IMR-90 (cell line): ENCODE data around the gene TMEM63A. TPM values are rescaled to one million over a fixed set of nuclear protein-coding genes. Genes with fewer than 3 reads are reported as not detected.

Experiments used
- ATAC-seq: fragments of 200-7000 bp; cut with Tn5 transposase; 2 replicates; pipeline ENCODE4 v1.9.1; 2020; ENCODE audit warnings: low read depth, mild to moderate bottlenecking, moderate library complexity
- BruUV-seq: library from RNA; stranded (reverse); fragments of 400-500 nt; replicated peaks from 2 replicates; lab custom pipeline; 2021; lab: Mats Ljungman, UMichigan
- CTCF ChIA-PET: fragments of 300-600 bp; formaldehyde crosslinking; extraction: SDS; loops from one replicate; lab custom pipeline; 2021; ENCODE audit warnings: antibody characterized with exemption; lab: Yijun Ruan, JAX
- POLR2A ChIA-PET: fragments of 300-600 bp; sonication (Branson Sonifier 250); formaldehyde crosslinking; loops from one replicate; lab custom pipeline; 2022; ENCODE audit warnings: antibody characterized with exemption; ENCODE audit not compliant: unreplicated experiment; lab: Charles Lee
- DNase-seq: peaks from one replicate; pipeline ENCODE4 v3.0.0; 2013
- H2AFZ ChIP-seq: replicated peaks from 2 replicates; pipeline ENCODE3; 2013; ENCODE audit warnings: low read length, mild to moderate bottlenecking; ENCODE audit not compliant: poor library complexity
- H2AK5ac ChIP-seq: 2 replicates; pipeline ENCODE4 v1.6.1; 2013; ENCODE audit warnings: low read depth, low read length, inconsistent platforms
- H2AK9ac ChIP-seq: replicated peaks from 2 replicates; pipeline ENCODE3; 2013; ENCODE audit warnings: mild to moderate bottlenecking, low read depth, low read length, moderate library complexity; ENCODE audit not compliant: poor library complexity
- H2BK120ac ChIP-seq: 2 replicates; pipeline ENCODE4 v1.6.1; 2013; ENCODE audit warnings: low read depth, low read length, inconsistent platforms
- H2BK15ac ChIP-seq: 3 replicates; pipeline ENCODE4 v1.6.1; 2013; ENCODE audit warnings: low read depth, low read length, inconsistent platforms
- H2BK20ac ChIP-seq: 2 replicates; pipeline ENCODE4 v1.6.1; 2013; ENCODE audit warnings: low read depth, mild to moderate bottlenecking, inconsistent platforms, low read length, moderate library complexity
- H2BK5ac ChIP-seq: 2 replicates; pipeline ENCODE4 v1.6.1; 2013; ENCODE audit warnings: mild to moderate bottlenecking, low read depth, low read length, inconsistent platforms; ENCODE audit not compliant: poor library complexity, severe bottlenecking
- H3K14ac ChIP-seq: replicated peaks from 2 replicates; pipeline ENCODE4 v1.6.1; 2013; ENCODE audit warnings: low read depth, low read length, inconsistent platforms
- H3K18ac ChIP-seq: 2 replicates; pipeline ENCODE4 v1.6.1; 2013; ENCODE audit warnings: low read depth, low read length, control low read depth
- H3K23ac ChIP-seq: 2 replicates; pipeline ENCODE4 v1.6.1; 2013; ENCODE audit warnings: low read depth, low read length, inconsistent platforms
- H3K27ac ChIP-seq: 2 replicates; pipeline ENCODE4 v1.5.1; 2013; ENCODE audit warnings: mild to moderate bottlenecking, control low read depth, low read length; ENCODE audit not compliant: insufficient read depth
- H3K27me3 ChIP-seq: 2 replicates; pipeline ENCODE4 v1.6.1; 2013; ENCODE audit warnings: low read length; ENCODE audit not compliant: control insufficient read depth, insufficient read depth
- H3K36me3 ChIP-seq: 2 replicates; pipeline ENCODE4 v1.6.1; 2013; ENCODE audit warnings: low read length, mixed read lengths; ENCODE audit not compliant: control insufficient read depth, insufficient read depth
- H3K4ac ChIP-seq: 2 replicates; pipeline ENCODE4 v1.6.1; 2013; ENCODE audit warnings: low read depth, low read length, inconsistent platforms
- H3K4me1 ChIP-seq: 2 replicates; pipeline ENCODE4 v1.6.1; 2013; ENCODE audit warnings: low read length, mixed read lengths; ENCODE audit not compliant: control insufficient read depth, insufficient read depth
- H3K4me2 ChIP-seq: 2 replicates; pipeline ENCODE4 v1.6.1; 2013; ENCODE audit warnings: low read depth, mild to moderate bottlenecking, control low read depth, low read length, moderate library complexity
- H3K4me3 ChIP-seq: 2 replicates; pipeline ENCODE4 v1.5.1; 2013; ENCODE audit warnings: low read depth, mild to moderate bottlenecking, control low read depth, low read length, moderate library complexity; ENCODE audit not compliant: insufficient read depth
- H3K56ac ChIP-seq: 2 replicates; pipeline ENCODE4 v1.6.1; 2013; ENCODE audit warnings: low read length, inconsistent platforms; ENCODE audit not compliant: insufficient read depth; ENCODE audit errors: extremely low read depth
- H3K79me1 ChIP-seq, 2 experiments: 2 replicates each; pipeline ENCODE4 v1.6.1; 2013; ENCODE audit warnings: low read length in 2 of 2, inconsistent platforms in 1 of 2, low read depth in 1 of 2
- H3K9ac ChIP-seq: 2 replicates; pipeline ENCODE4 v1.6.1; 2013; ENCODE audit warnings: low read depth, low read length, control low read depth
- H3K9me1 ChIP-seq: 2 replicates; pipeline ENCODE4 v1.6.1; 2013; ENCODE audit warnings: low read length, inconsistent platforms; ENCODE audit not compliant: insufficient read depth
- H3K9me3 ChIP-seq: 2 replicates; pipeline ENCODE4 v1.6.1; 2013; ENCODE audit warnings: low read length; ENCODE audit not compliant: control insufficient read depth, insufficient read depth
- H4K20me1 ChIP-seq: 2 replicates; pipeline ENCODE4 v1.6.1; 2013; ENCODE audit warnings: low read length, inconsistent platforms; ENCODE audit not compliant: insufficient read depth
- H4K5ac ChIP-seq: 2 replicates; pipeline ENCODE4 v1.6.1; 2013; ENCODE audit warnings: mild to moderate bottlenecking, low read depth, low read length, control low read depth
- H4K8ac ChIP-seq, 2 experiments: 2 replicates each; pipeline ENCODE4 v1.6.1; 2013; ENCODE audit warnings: low read depth in 2 of 2, low read length in 2 of 2, control low read depth in 1 of 2, inconsistent platforms in 1 of 2
- H4K91ac ChIP-seq: 2 replicates; pipeline ENCODE4 v1.6.1; 2013; ENCODE audit warnings: low read depth, low read length, inconsistent platforms; ENCODE audit not compliant: insufficient read depth
- MAFK ChIP-seq: IDR thresholded peaks from 2 replicates; pipeline ENCODE4 v1.6.1; 2012; ENCODE audit warnings: low read depth, low read length, improper control_type of control experiment
- MAZ ChIP-seq: IDR thresholded peaks from 2 replicates; pipeline ENCODE4 v1.6.1; 2012; ENCODE audit warnings: low read depth, mild to moderate bottlenecking, low read length, improper control_type of control experiment, moderate library complexity, borderline replicate concordance
- MXI1 ChIP-seq: IDR thresholded peaks from 2 replicates; pipeline ENCODE4 v1.6.1; 2012; ENCODE audit warnings: low read depth, mild to moderate bottlenecking, low read length, moderate library complexity, borderline replicate concordance
- RFX5 ChIP-seq: IDR thresholded peaks from 2 replicates; pipeline ENCODE4 v1.8.0; 2012; ENCODE audit warnings: low read depth, mild to moderate bottlenecking, low read length, moderate library complexity
- WGBS, 2 experiments: methylation state at CpG; one replicate each; pipeline versions ENCODE4 v1.1.5 to v1.1.7; 2013; ENCODE audit warnings: missing lambda C conversion rate in 2 of 2; ENCODE audit not compliant: insufficient read length in 1 of 2; ENCODE audit errors: extremely low coverage in 2 of 2; 5-methylcytosine and 5-hydroxymethylcytosine counted together
- dilution Hi-C: fragments of 300-500 bp; cut with HindIII; formaldehyde crosslinking; loops from one replicate; pipeline ENCODE4 v1.14.3; 2018; ENCODE audit warnings: low sequenced_read_pairs; ENCODE audit not compliant: unreplicated experiment
- in situ Hi-C: fragments of 300-500 bp; cut with MboI; formaldehyde crosslinking; loops from 3 replicates; pipeline ENCODE4 v1.14.3; 2019; ENCODE audit warnings: low sequenced_read_pairs, inconsistent platforms, mixed read lengths
- intact Hi-C: fragments of 100-400 bp; cut with micrococcal nuclease; formaldehyde crosslinking; loops from 2 replicates; pipeline ENCODE4 v1.10.0; 2022
- polyA plus RNA-seq, 3 experiments: library from polyadenylated mRNA; depleted of rRNA; stranded (reverse); fragments of >200 nt; gene quantifications; 2 replicates each; pipeline ENCODE4 v1.2.3, GENCODE V29; 2012; ENCODE audit warnings: low replicate concordance in 1 of 3
- total RNA-seq: library from RNA; depleted of rRNA; stranded (reverse); fragments of >200 nt; gene quantifications from 2 replicates; pipeline ENCODE4 v1.2.3, GENCODE V29; 2012

TMEM63A gene
- total and polyA plus RNA-seq, 2 of the 4 experiments (the other 2 are of a cell fraction) = 4.7 to 23.3 TPM

DNA sequence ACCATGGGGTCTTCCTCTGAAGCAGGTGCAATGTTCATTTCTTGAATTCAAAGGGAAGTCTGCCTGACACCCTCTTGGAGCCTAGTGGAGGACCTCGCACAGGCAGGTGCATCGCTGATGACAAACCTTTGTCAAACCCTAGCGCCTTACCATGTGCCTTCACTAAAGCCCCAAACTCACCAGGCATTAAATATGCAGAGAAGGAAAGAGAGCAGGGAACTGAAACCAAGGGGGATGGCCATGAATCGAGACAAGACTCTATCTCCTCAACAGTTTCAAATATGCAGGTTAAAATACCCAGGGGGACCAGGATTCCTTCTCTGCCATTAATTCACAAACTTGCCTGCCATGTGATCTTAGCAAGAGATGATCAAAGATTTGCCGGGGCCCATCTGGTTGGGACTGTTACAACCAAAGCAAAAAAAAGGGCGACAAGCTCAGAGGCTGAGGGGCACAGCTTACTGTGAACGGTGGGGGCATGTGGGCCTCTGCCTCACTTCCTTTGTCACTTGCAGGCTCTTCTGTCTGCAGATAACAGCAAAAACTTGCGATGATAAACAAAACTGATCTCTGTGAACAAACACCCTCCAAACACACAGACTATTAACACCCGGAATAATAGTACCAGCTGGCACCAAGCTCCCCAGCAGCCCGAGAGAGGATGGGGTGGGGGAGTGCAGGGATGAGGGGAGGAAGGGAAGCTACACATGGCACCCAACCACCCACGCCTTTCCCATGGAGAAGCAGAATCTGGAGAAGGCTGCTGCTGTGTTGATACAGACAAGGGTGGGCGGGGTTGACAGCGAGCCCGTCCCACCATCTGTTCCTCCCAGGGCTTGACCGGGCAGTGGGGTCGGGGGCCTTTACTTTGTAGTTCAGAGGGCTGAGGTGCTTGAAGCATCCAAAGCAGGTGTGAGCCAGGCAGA, 33.9 kb downstream of the TMEM63A start:
- WGBS, 2 experiments = 30% methylated on average over 2 of the region's 16 CpGs; no CpG with 5 or more reads in 1 of the 2 experiments

More for the DNA sequence above, 33.9 kb downstream of the TMEM63A start:
- Histone ChIP-seq H2BK5ac (no peak overlapping the region), H3K36me3 (peaks cover 40% of the 10 kb centered on the region), H3K79me1 (no peaks in the 10 kb centered on the region), H3K18ac (no peak overlapping the region), H3K9ac (no peak overlapping the region), H3K27ac (no peak overlapping the region), H3K4me2 (no peak overlapping the region), H4K91ac (no peak overlapping the region), H2AK5ac (no peak overlapping the region), H3K56ac (no peak overlapping the region), H3K4ac (no peak overlapping the region), H3K4me1 (peaks cover 3% of the 10 kb centered on the region; the same call in 1 of the 2 replicates), H3K9me1 (peaks cover 12% of the 10 kb centered on the region), H2AFZ (no peak overlapping the region), H2BK120ac (no peak overlapping the region), H2AK9ac (peak overlapping the region; percentile 19), H4K8ac (no peak overlapping the region), H2BK20ac (no peak overlapping the region), H3K14ac (no peak overlapping the region), H3K27me3 (no peaks in the 10 kb centered on the region), H4K20me1 (no peaks in the 10 kb centered on the region), H3K23ac (no peak overlapping the region), H2BK15ac (no peak overlapping the region), H4K5ac (no peak overlapping the region), H3K4me3 (no peak overlapping the region), H3K9me3 (no peaks in the 10 kb centered on the region)
- TF ChIP-seq MAZ = peak; percentile 40; the same call in 1 of the 2 replicates
- no peak for TF ChIP-seq RFX5
- TF ChIP-seq MAFK = no peak
- TF ChIP-seq MXI1 = no peak
- no TSS peak for BruUV-seq
- in situ Hi-C loops (loop anchor here (10.0 kb wide), 1 partner anchor 373 kb away; no protein-coding TSS in a partner anchor), intact Hi-C loops (loop anchor here (5.0 to 10.0 kb wide), 2 partner anchors 71 to 127 kb away; partner anchors contain the start of gene SRP9), dilution Hi-C loops (no loop called here)
- ChIA-PET CTCF (interaction anchor here (2.9 kb wide), 1 partner anchor 374 kb away, joined by 12 read pairs; no protein-coding TSS in a partner anchor), POLR2A (no interaction called here)
- DNase-seq = peak; percentile 56
- ATAC-seq = no peak
